ENCODE results near the gene ABI3BP.

The ABI3BP gene

GRCh38 chr3:100978011-100978659 is 15.1 kb downstream of the ABI3BP start:
- H3K27ac ChIP-seq, result peak overlapping the region; percentile 49 to 60

GRCh38 chr3:100976611-100977010 is 16.6 kb downstream of the ABI3BP start:
- no peak overlapping the region for H3K4me3 ChIP-seq
- peaks cover 0 to 80% (median 11%) of the 10 kb centered on the region in 4 donors for H3K4me1 ChIP-seq
- intact Hi-C loops (cut with DNase I; ENCODE audit: low total_unique reads), result no loop called here
- no peaks in the 10 kb centered on the region for H3K9me3 ChIP-seq
- peak overlapping the region in 1 of 2 donors; percentile 60 for H3K27ac ChIP-seq
- no peaks in the 10 kb centered on the region for H3K36me3 ChIP-seq
- H3K27me3 ChIP-seq, result no peaks in the 10 kb centered on the region
- DNase-seq, result no peak
- no peak for TF ChIP-seq CTCF (IDR thresholded peaks at IDR 0.05)

More at GRCh38 chr3:100978011-100978659, 15.1 kb downstream of the ABI3BP start:
- Histone ChIP-seq H3K9me3 (no peaks in the 10 kb centered on the region), H3K27me3 (no peaks in the 10 kb centered on the region), H3K36me3 (no peaks in the 10 kb centered on the region), H3K4me3 (no peak overlapping the region), H3K4me1 (peaks cover 0 to 80% (median 13%) of the 10 kb centered on the region in 4 donors)
- no peak for TF ChIP-seq CTCF (IDR thresholded peaks at IDR 0.05)
- no peak for DNase-seq
- intact Hi-C loops (cut with DNase I; ENCODE audit: low total_unique reads), result no loop called here

DNA sequence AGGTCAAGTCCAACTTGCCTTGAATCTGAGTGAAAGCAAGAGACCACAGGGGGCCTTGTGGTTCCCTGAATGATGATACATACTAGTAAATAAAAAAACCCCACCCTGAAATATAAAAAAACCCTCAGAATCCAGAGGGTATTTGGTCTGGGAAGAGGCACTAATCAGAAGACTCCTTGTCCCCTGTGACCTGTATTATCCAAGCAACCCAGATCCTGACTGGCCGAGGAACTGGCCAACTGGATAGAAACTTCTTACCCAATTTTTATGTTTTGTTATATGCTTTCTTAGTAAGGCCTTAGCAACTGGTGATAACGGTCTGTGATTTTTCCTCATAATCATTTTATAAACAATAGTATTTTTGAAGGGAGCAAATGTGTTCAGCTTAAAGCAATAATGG is 17.5 kb downstream of the ABI3BP start:
- Histone ChIP-seq H3K4me3 (no peak overlapping the region), H3K9me3 (no peaks in the 10 kb centered on the region), H3K36me3 (no peaks in the 10 kb centered on the region), H3K27ac (no peak overlapping the region), H3K27me3 (no peaks in the 10 kb centered on the region), H3K4me1 (peaks cover 0 to 80% (median 11%) of the 10 kb centered on the region in 4 donors)
- intact Hi-C loops (cut with DNase I; ENCODE audit: low total_unique reads), result no loop called here
- TF ChIP-seq CTCF (IDR thresholded peaks at IDR 0.05), result no peak
- peak in 1 of 2 donors; percentile 42 for DNase-seq

GRCh38 chr3:100973594-100973993 is 19.6 kb downstream of the ABI3BP start:
- Histone ChIP-seq H3K36me3 (no peaks in the 10 kb centered on the region), H3K9me3 (no peaks in the 10 kb centered on the region), H3K27me3 (no peaks in the 10 kb centered on the region), H3K4me3 (no peak overlapping the region), H3K27ac (no peak overlapping the region), H3K4me1 (peaks cover 0 to 75% (median 11%) of the 10 kb centered on the region in 4 donors)
- TF ChIP-seq CTCF (IDR thresholded peaks at IDR 0.05), result no peak
- DNase-seq, result no peak
- intact Hi-C loops (cut with DNase I; ENCODE audit: low total_unique reads), result no loop called here

GRCh38 chr3:100972867-100973266 is 20.4 kb downstream of the ABI3BP start:
- Histone ChIP-seq H3K9me3 (no peaks in the 10 kb centered on the region), H3K27ac (no peak overlapping the region), H3K27me3 (no peaks in the 10 kb centered on the region), H3K4me1 (peaks cover 0 to 68% (median 11%) of the 10 kb centered on the region in 4 donors), H3K36me3 (no peaks in the 10 kb centered on the region), H3K4me3 (no peak overlapping the region)
- DNase-seq, result no peak
- no peak for TF ChIP-seq CTCF (IDR thresholded peaks at IDR 0.05)
- intact Hi-C loops (cut with DNase I; ENCODE audit: low total_unique reads), result no loop called here
